Measurements from ENCODE around the gene IL9R.

DNA sequence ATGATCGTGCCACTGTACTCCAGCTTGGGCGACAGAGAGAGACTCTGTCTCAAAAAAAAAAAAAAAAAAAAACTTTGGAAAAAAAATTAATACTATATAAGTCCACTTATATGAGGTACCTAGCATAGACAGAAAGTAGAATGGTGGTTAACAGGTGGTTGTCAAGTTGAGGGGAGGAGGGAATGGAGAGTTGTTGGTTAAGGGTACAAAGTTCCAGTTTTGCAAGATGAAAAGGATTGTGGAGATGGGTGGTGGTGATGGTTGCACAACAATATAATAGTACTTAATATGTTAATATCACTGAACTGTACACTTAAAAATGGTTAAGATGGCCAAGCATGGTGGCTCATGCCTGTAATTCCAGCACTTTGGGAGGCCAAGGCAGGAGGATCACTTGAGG is 4.1 kb upstream of the IL9R start:
- TF ChIP-seq TBP (optimal IDR thresholded peaks at IDR 0.05; ENCODE audit: low read depth, low read length) (no peak), ZNF57 (CRISPR knock-in tag; IDR thresholded peaks at IDR 0.05) (no peak), ZSCAN29 (IDR thresholded peaks at IDR 0.05) (no peak), CCAR2 (IDR thresholded peaks at IDR 0.05; ENCODE audit: low read depth, low read length) (no peak)
- TF ChIP-seq, protein P1, sequence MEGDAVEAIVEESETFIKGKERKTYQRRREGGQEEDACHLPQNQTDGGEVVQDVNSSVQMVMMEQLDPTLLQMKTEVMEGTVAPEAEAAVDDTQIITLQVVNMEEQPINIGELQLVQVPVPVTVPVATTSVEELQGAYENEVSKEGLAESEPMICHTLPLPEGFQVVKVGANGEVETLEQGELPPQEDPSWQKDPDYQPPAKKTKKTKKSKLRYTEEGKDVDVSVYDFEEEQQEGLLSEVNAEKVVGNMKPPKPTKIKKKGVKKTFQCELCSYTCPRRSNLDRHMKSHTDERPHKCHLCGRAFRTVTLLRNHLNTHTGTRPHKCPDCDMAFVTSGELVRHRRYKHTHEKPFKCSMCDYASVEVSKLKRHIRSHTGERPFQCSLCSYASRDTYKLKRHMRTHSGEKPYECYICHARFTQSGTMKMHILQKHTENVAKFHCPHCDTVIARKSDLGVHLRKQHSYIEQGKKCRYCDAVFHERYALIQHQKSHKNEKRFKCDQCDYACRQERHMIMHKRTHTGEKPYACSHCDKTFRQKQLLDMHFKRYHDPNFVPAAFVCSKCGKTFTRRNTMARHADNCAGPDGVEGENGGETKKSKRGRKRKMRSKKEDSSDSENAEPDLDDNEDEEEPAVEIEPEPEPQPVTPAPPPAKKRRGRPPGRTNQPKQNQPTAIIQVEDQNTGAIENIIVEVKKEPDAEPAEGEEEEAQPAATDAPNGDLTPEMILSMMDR (IDR thresholded peaks at IDR 0.05 in 2 of 3, conservative IDR thresholded peaks at IDR 0.05 in 1 of 3; ENCODE audit: insufficient read depth in 2 of 3, low read depth in 1 of 3, low read length in 3 of 3), result no peak
- TF ChIP-seq, protein P2, sequence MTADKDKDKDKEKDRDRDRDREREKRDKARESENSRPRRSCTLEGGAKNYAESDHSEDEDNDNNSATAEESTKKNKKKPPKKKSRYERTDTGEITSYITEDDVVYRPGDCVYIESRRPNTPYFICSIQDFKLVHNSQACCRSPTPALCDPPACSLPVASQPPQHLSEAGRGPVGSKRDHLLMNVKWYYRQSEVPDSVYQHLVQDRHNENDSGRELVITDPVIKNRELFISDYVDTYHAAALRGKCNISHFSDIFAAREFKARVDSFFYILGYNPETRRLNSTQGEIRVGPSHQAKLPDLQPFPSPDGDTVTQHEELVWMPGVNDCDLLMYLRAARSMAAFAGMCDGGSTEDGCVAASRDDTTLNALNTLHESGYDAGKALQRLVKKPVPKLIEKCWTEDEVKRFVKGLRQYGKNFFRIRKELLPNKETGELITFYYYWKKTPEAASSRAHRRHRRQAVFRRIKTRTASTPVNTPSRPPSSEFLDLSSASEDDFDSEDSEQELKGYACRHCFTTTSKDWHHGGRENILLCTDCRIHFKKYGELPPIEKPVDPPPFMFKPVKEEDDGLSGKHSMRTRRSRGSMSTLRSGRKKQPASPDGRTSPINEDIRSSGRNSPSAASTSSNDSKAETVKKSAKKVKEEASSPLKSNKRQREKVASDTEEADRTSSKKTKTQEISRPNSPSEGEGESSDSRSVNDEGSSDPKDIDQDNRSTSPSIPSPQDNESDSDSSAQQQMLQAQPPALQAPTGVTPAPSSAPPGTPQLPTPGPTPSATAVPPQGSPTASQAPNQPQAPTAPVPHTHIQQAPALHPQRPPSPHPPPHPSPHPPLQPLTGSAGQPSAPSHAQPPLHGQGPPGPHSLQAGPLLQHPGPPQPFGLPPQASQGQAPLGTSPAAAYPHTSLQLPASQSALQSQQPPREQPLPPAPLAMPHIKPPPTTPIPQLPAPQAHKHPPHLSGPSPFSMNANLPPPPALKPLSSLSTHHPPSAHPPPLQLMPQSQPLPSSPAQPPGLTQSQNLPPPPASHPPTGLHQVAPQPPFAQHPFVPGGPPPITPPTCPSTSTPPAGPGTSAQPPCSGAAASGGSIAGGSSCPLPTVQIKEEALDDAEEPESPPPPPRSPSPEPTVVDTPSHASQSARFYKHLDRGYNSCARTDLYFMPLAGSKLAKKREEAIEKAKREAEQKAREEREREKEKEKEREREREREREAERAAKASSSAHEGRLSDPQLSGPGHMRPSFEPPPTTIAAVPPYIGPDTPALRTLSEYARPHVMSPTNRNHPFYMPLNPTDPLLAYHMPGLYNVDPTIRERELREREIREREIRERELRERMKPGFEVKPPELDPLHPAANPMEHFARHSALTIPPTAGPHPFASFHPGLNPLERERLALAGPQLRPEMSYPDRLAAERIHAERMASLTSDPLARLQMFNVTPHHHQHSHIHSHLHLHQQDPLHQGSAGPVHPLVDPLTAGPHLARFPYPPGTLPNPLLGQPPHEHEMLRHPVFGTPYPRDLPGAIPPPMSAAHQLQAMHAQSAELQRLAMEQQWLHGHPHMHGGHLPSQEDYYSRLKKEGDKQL (CRISPR knock-in tag; IDR thresholded peaks at IDR 0.05; ENCODE audit: borderline replicate concordance), result no peak
